A549 (cell line): ENCODE data around the gene SELENOI. TPM values are rescaled to one million over a fixed set of nuclear protein-coding genes. Genes with fewer than 3 reads are reported as not detected.

Experiments
- ATAC-seq, 2 experiments: fragments of 200-7000 bp in 1 of 2; fragments of >200 bp in 1 of 2; cut with Nextera tagmentation in 1 of 2; cut with Tn5 transposase in 1 of 2; 3 replicates each; pipeline versions ENCODE4 v1.8.0 to v1.9.1; 2018 to 2020; ENCODE audit warnings: mild to moderate bottlenecking in 1 of 2, moderate library complexity in 1 of 2
- CTCF ChIA-PET: fragments of 300-600 bp; sonication (Branson Sonifier 250); formaldehyde crosslinking; extraction: SDS; loops from one replicate; lab custom pipeline; 2021; ENCODE audit warnings: antibody characterized with exemption, inconsistent platforms; lab: Yijun Ruan, JAX
- POLR2A ChIA-PET: fragments of 350-600 bp; formaldehyde crosslinking; extraction: SDS; loops from one replicate; lab custom pipeline; 2021; ENCODE audit warnings: antibody characterized with exemption, inconsistent platforms; lab: Yijun Ruan, JAX
- DNase-seq, 2 experiments: peaks; one replicate each; pipeline versions ENCODE4 v3.0.0 to v3.0.0-alpha.2; 2011 to 2016; ENCODE audit warnings: low read depth in 1 of 2, low spot score in 1 of 2
- FAIRE-seq: peaks from 2 replicates; lab custom pipeline; 2011; peaks lifted over from hg19 to GRCh38; lab: Jason Lieb, UNC
- H3K27ac ChIP-seq, 2 experiments: fragments of >200 bp; sonication (Bioruptor Twin); formaldehyde crosslinking; 3 replicates each; pipeline ENCODE4 v1.5.1; 2016 to 2017
- H3K4me1 ChIP-seq: fragments of >200 bp; sonication (Bioruptor Twin); formaldehyde crosslinking; 3 replicates; pipeline ENCODE4 v1.6.1; 2016
- H3K4me2 ChIP-seq: fragments of >200 bp; sonication (Bioruptor Twin); formaldehyde crosslinking; 3 replicates; pipeline ENCODE4 v1.6.1; 2016
- H3K4me3 ChIP-seq: fragments of >200 bp; sonication (Bioruptor Twin); formaldehyde crosslinking; 3 replicates; pipeline ENCODE4 v1.5.1; 2016
- H3K9me3 ChIP-seq: fragments of >200 bp; sonication (Bioruptor Twin); formaldehyde crosslinking; 3 replicates; pipeline ENCODE4 v1.6.1; 2016
- EHF ChIP-seq: fragments of 250-450 bp; sonication (Bioruptor Pico); IDR thresholded peaks from 2 replicates; pipeline ENCODE4 v1.5.0; 2020; ENCODE audit warnings: mild to moderate bottlenecking
- FOSL2 ChIP-seq, 2 experiments: fragments of 450-650 bp in 1 of 2; fragments of >200 bp in 1 of 2; sonication (Bioruptor Twin) in 1 of 2; formaldehyde crosslinking; IDR thresholded peaks; 2 replicates each; pipeline versions ENCODE4 v1.5.0 to v1.6.1; 2016 to 2020; ENCODE audit warnings: mild to moderate bottlenecking in 1 of 2, moderate library complexity in 1 of 2
- GATA3 ChIP-seq: IDR thresholded peaks from 2 replicates; pipeline ENCODE4 v1.6.1; 2012; ENCODE audit warnings: borderline replicate concordance
- HES2 ChIP-seq: fragments of >200 bp; sonication (Bioruptor Twin); formaldehyde crosslinking; IDR thresholded peaks from 2 replicates; pipeline ENCODE4 v1.6.1; 2016
- HOXB13 ChIP-seq: fragments of 250-450 bp; sonication (Bioruptor Pico); IDR thresholded peaks from 2 replicates; pipeline ENCODE4 v1.5.0; 2020; ENCODE audit warnings: low read depth, mild to moderate bottlenecking, moderate library complexity
- HOXB5 ChIP-seq: fragments of 250-450 bp; sonication (Bioruptor Pico); IDR thresholded peaks from 2 replicates; pipeline ENCODE4 v1.5.0; 2020; ENCODE audit warnings: mild to moderate bottlenecking, moderate library complexity
- JUN ChIP-seq, 2 experiments: fragments of >200 bp; sonication (Bioruptor Twin); formaldehyde crosslinking; IDR thresholded peaks; 2 replicates in 1 of 2; 3 replicates in 1 of 2; pipeline ENCODE4 v1.6.1; 2016 to 2017
- JUNB ChIP-seq: fragments of >200 bp; sonication (Bioruptor Twin); formaldehyde crosslinking; IDR thresholded peaks from 2 replicates; pipeline ENCODE4 v1.6.1; 2016
- KDM1A ChIP-seq: fragments of 200-600 bp; sonication (generic); IDR thresholded peaks from 2 replicates; pipeline ENCODE4 v1.6.1; 2016; ENCODE audit warnings: low read depth, mild to moderate bottlenecking
- KDM5A ChIP-seq: fragments of 200-600 bp; sonication (generic); IDR thresholded peaks from 2 replicates; pipeline ENCODE4 v1.6.1; 2016; ENCODE audit warnings: antibody characterized with exemption, mild to moderate bottlenecking
- MAX ChIP-seq: IDR thresholded peaks from 2 replicates; pipeline ENCODE4 v1.6.1; 2012
- NFE2L2 ChIP-seq: fragments of 150-350 bp; conservative IDR thresholded peaks from 2 replicates; pipeline ENCODE4 v1.6.1; 2014; ENCODE audit warnings: low read length
- POLR2A ChIP-seq: IDR thresholded peaks from 2 replicates; pipeline ENCODE4 v1.6.1; 2012; ENCODE audit warnings: mild to moderate bottlenecking, low read length
- RAD21 ChIP-seq, 2 experiments: fragments of >200 bp in 1 of 2; sonication (Bioruptor Twin) in 1 of 2; formaldehyde crosslinking in 1 of 2; IDR thresholded peaks in 1 of 2; conservative IDR thresholded peaks in 1 of 2; 2 replicates in 1 of 2; 3 replicates in 1 of 2; pipeline ENCODE4 v1.6.1; 2012 to 2018; ENCODE audit warnings: inconsistent platforms in 1 of 2
- RFX5 ChIP-seq: fragments of 450-650 bp; IDR thresholded peaks from 2 replicates; pipeline ENCODE4 v1.7.1; 2014; ENCODE audit warnings: antibody characterized with exemption, mild to moderate bottlenecking, moderate library complexity
- TFCP2L1 ChIP-seq: fragments of 250-450 bp; sonication (Bioruptor Pico); IDR thresholded peaks from 2 replicates; pipeline ENCODE4 v1.5.0; 2021; ENCODE audit warnings: mild to moderate bottlenecking
- TP53 ChIP-seq: fragments of 250-450 bp; sonication (Bioruptor Pico); IDR thresholded peaks from 2 replicates; pipeline ENCODE4 v1.5.0; 2021; ENCODE audit warnings: mild to moderate bottlenecking, moderate library complexity
- WGBS: methylation state at CpG from one replicate; pipeline ENCODE4 v1.1.6; 2017; ENCODE audit errors: missing lambda C conversion rate; 5-methylcytosine and 5-hydroxymethylcytosine counted together
- polyA plus RNA-seq, 4 experiments: library from polyadenylated mRNA; depleted of rRNA in 3 of 4; stranded (reverse); fragments of >200 nt; fragmentation: RNase III in 1 of 4; extraction: RNeasy Plus Mini Kit Qiagen cat#74134 plus additional on column Dnase treatment in 1 of 4; gene quantifications; 2 replicates in 3 of 4; 3 replicates in 1 of 4; pipeline ENCODE4 v1.2.3, GENCODE V29; 2011 to 2017
- TF ChIP-seq, protein P1 (sequence below): fragments of 250-450 bp; sonication (Bioruptor Pico); IDR thresholded peaks from 2 replicates; pipeline ENCODE4 v1.5.0; 2020; ENCODE audit warnings: low read depth, mild to moderate bottlenecking, moderate library complexity
- TF ChIP-seq, protein P2 (sequence below): fragments of >200 bp; sonication (Bioruptor Twin); formaldehyde crosslinking; IDR thresholded peaks from 3 replicates; pipeline ENCODE4 v1.5.1; 2016

SELENOI gene
- polyA plus RNA-seq, 2 of the 4 experiments (the other 2 are of a cell fraction), result 18.2 to 38.7 TPM

- H3K4me2 ChIP-seq, result no peak overlapping the region
- no peaks in the 10 kb centered on the region for H3K9me3 ChIP-seq
- ATAC-seq (no peak), DNase-seq (no peak), FAIRE-seq (no peak)
- CTCF ChIA-PET, result interaction anchor here (0.8 to 4.3 kb wide), 3 partner anchors 8 to 155 kb away, joined by 3 to 17 read pairs (median 4); no protein-coding TSS in a partner anchor
- POLR2A ChIA-PET, result no interaction called here
- no peak overlapping the region for H3K4me3 ChIP-seq
- H3K27ac ChIP-seq, result no peak overlapping the region
- H3K4me1 ChIP-seq, result no peaks in the 10 kb centered on the region
- WGBS, result 77% methylated on average over 9 of the region's 9 CpGs
- TF ChIP-seq MAX (no peak), JUNB (no peak), EHF (CRISPR knock-in tag) (no peak), TP53 (CRISPR knock-in tag) (no peak), FOSL2 (IDR thresholded peaks at IDR 0.05) (no peak), FOSL2 (CRISPR knock-in tag; IDR thresholded peaks at IDR 0.05) (no peak), HOXB13 (CRISPR knock-in tag) (no peak), HES2 (no peak), KDM1A (no peak), HOXB5 (no peak)
These were observed 77.8 kb downstream of the SELENOI start for GRCh38 chr2:26423750-26424149.

DNA sequence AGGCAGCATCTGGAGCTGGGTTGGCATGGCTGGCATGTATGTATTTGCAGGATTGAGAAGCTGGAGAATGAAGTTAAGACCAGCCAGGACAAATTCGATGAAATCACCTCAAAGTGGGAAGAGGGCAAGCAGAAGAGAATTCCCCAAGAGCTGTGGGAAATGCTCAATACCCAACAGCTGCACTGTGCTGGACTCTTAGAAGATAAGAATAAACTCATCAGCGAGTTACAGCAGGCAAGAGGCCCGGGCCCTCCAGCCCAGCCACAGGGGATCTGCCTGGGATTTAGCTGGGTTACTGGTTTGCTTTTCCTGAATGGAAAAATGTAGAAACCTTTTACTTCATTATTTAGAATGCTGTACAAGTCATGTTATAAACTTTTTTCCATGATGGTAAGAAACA, 78.3 kb downstream of the SELENOI start:
- H3K4me1 ChIP-seq, result no peaks in the 10 kb centered on the region
- ATAC-seq, result no peak
- H3K9me3 ChIP-seq, result no peaks in the 10 kb centered on the region
- no peak overlapping the region for H3K27ac ChIP-seq
- no peak for DNase-seq
- POLR2A ChIA-PET, result no interaction called here
- no peak overlapping the region for H3K4me2 ChIP-seq
- FAIRE-seq, result no peak
- H3K4me3 ChIP-seq, result no peak overlapping the region
- TF ChIP-seq NFE2L2, result no peak
- TF ChIP-seq, protein P1, sequence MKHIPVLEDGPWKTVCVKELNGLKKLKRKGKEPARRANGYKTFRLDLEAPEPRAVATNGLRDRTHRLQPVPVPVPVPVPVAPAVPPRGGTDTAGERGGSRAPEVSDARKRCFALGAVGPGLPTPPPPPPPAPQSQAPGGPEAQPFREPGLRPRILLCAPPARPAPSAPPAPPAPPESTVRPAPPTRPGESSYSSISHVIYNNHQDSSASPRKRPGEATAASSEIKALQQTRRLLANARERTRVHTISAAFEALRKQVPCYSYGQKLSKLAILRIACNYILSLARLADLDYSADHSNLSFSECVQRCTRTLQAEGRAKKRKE, result no peak
- TF ChIP-seq, all 56 proteins: peak for 0
- WGBS, result 36% methylated on average over 3 of the region's 3 CpGs
- CTCF ChIA-PET, result interaction anchor here (0.8 to 4.3 kb wide), 2 partner anchors 8 to 154 kb away, joined by 4 to 17 read pairs; no protein-coding TSS in a partner anchor

DNA sequence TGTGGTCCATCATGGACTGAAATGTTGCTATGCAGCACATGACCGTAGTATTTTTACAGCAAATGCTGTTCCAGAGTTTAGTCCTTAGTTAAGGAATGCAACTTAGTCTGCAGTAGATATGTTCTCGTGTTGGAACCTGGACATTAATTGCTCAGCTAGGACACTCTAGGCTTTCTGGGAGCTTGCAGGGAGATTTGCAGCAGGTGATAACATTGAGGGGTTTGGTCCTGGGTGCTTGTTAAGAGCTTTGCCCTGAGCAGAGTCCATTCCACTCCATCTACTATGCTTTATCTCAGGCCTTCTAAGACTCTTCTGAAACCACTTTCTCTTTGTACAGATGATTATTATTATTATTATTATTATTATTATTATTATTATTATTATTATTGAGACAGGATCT, 82.9 kb downstream of the SELENOI start:
- ATAC-seq (no peak), FAIRE-seq (no peak), DNase-seq (no peak)
- TF ChIP-seq, protein P2, sequence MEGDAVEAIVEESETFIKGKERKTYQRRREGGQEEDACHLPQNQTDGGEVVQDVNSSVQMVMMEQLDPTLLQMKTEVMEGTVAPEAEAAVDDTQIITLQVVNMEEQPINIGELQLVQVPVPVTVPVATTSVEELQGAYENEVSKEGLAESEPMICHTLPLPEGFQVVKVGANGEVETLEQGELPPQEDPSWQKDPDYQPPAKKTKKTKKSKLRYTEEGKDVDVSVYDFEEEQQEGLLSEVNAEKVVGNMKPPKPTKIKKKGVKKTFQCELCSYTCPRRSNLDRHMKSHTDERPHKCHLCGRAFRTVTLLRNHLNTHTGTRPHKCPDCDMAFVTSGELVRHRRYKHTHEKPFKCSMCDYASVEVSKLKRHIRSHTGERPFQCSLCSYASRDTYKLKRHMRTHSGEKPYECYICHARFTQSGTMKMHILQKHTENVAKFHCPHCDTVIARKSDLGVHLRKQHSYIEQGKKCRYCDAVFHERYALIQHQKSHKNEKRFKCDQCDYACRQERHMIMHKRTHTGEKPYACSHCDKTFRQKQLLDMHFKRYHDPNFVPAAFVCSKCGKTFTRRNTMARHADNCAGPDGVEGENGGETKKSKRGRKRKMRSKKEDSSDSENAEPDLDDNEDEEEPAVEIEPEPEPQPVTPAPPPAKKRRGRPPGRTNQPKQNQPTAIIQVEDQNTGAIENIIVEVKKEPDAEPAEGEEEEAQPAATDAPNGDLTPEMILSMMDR, result no peak
- TF ChIP-seq JUN (IDR thresholded peaks at IDR 0.05) (no peak), GATA3 (no peak), RAD21 (conservative IDR thresholded peaks at IDR 0.05 in 1 of 2, IDR thresholded peaks at IDR 0.05 in 1 of 2) (no peak), TFCP2L1 (CRISPR knock-in tag) (no peak), KDM5A (no peak), POLR2A (no peak), RFX5 (no peak)
- POLR2A ChIA-PET, result no interaction called here
- no peaks in the 10 kb centered on the region for H3K9me3 ChIP-seq
- no peaks in the 10 kb centered on the region for H3K4me1 ChIP-seq
- CTCF ChIA-PET, result interaction anchor here (2.1 kb wide), 1 partner anchor 99 kb away, joined by 5 read pairs; no protein-coding TSS in a partner anchor
- 81% methylated on average over 2 of the region's 2 CpGs for WGBS
- H3K4me3 ChIP-seq, result no peak overlapping the region
- H3K4me2 ChIP-seq, result no peak overlapping the region
- no peak overlapping the region for H3K27ac ChIP-seq
